SK-N-SH (cell line): Measurements from ENCODE around the gene CASQ1. TPM values are rescaled to one million over a fixed set of nuclear protein-coding genes. Genes with fewer than 3 reads are reported as not detected.

ENCODE experiments used
- CTCF ChIA-PET: fragments of 300-600, 350-600 bp; formaldehyde crosslinking; extraction: SDS; loops from one replicate; lab custom pipeline; 2021; lab: Yijun Ruan, JAX
- POLR2A ChIA-PET: fragments of 350-600 bp; sonication (Branson Sonifier 250); formaldehyde crosslinking; extraction: SDS; loops from one replicate; lab custom pipeline; 2020; ENCODE audit warnings: antibody characterized with exemption, inconsistent platforms; lab: Yijun Ruan, JAX
- DNase-seq: peaks from one replicate; pipeline ENCODE4 v3.0.0; 2012
- H2AFZ ChIP-seq: fragments of 200-600 bp; sonication (generic); 2 replicates; pipeline ENCODE4 v1.8.1; 2016; ENCODE audit warnings: antibody characterized with exemption, mild to moderate bottlenecking, low read depth
- H3F3A ChIP-seq: fragments of 200-600 bp; sonication (generic); replicated peaks from 2 replicates; pipeline ENCODE3; 2016; ENCODE audit warnings: antibody characterized with exemption, mild to moderate bottlenecking; ENCODE audit not compliant: insufficient read depth
- H3K27ac ChIP-seq, 2 experiments: fragments of 200-500 bp in 1 of 2; fragments of 200-600 bp in 1 of 2; sonication (Bioruptor generic) in 1 of 2; sonication (generic), shearing (Covaris generic) in 1 of 2; 2 replicates each; pipeline versions ENCODE4 v1.5.1 to v1.6.1; 2014 to 2016; ENCODE audit warnings: low read depth in 2 of 2, inconsistent platforms in 1 of 2, low read length in 1 of 2, mild to moderate bottlenecking in 1 of 2, mixed read lengths in 1 of 2
- H3K27me3 ChIP-seq: fragments of 200-600 bp; sonication (generic), shearing (Covaris generic); 2 replicates; pipeline ENCODE4 v1.6.1; 2016; ENCODE audit warnings: mixed run types; ENCODE audit not compliant: insufficient read depth
- H3K36me3 ChIP-seq, 2 experiments: fragments of 200-500 bp in 1 of 2; fragments of 200-600 bp in 1 of 2; sonication (Bioruptor generic) in 1 of 2; sonication (generic) in 1 of 2; replicated peaks in 1 of 2; 2 replicates each; pipeline versions ENCODE3 to v1.5.1; 2014 to 2016; ENCODE audit warnings: low read length in 1 of 2, mild to moderate bottlenecking in 1 of 2; ENCODE audit not compliant: insufficient read depth in 2 of 2, control insufficient read depth in 1 of 2
- H3K4me1 ChIP-seq, 2 experiments: fragments of 200-500 bp in 1 of 2; fragments of 200-600 bp in 1 of 2; sonication (Bioruptor generic) in 1 of 2; sonication (generic), shearing (Covaris generic) in 1 of 2; 2 replicates each; pipeline versions ENCODE4 v1.5.1 to v1.6.1; 2014 to 2016; ENCODE audit warnings: low read depth in 1 of 2, low read length in 1 of 2, mixed run types in 1 of 2; ENCODE audit not compliant: insufficient read depth in 2 of 2, control insufficient read depth in 1 of 2
- H3K4me2 ChIP-seq: fragments of 200-600 bp; sonication (generic), shearing (Covaris generic); 2 replicates; pipeline ENCODE4 v1.6.1; 2017; ENCODE audit warnings: mixed run types
- H3K4me3 ChIP-seq, 2 experiments: fragments of 200-500 bp in 1 of 2; fragments of 200-600 bp in 1 of 2; sonication (Bioruptor generic) in 1 of 2; sonication (generic), shearing (Covaris generic) in 1 of 2; 2 replicates each; pipeline versions ENCODE4 v1.5.1 to v1.8.1; 2014 to 2016; ENCODE audit warnings: low read depth in 2 of 2, inconsistent platforms in 1 of 2, low read length in 1 of 2, mild to moderate bottlenecking in 1 of 2, mixed read lengths in 1 of 2, moderate library complexity in 1 of 2
- H3K79me2 ChIP-seq: fragments of 200-600 bp; sonication (generic); 2 replicates; pipeline ENCODE4 v1.8.1; 2017; ENCODE audit warnings: mild to moderate bottlenecking; ENCODE audit not compliant: insufficient read depth
- H3K9ac ChIP-seq: fragments of 200-600 bp; sonication (generic); 2 replicates; pipeline ENCODE4 v1.6.1; 2017; ENCODE audit warnings: mixed run types
- H3K9me2 ChIP-seq: fragments of 200-600 bp; sonication (generic); 2 replicates; pipeline ENCODE4 v1.6.1; 2017; ENCODE audit warnings: mixed run types
- H3K9me3 ChIP-seq: fragments of 200-600 bp; sonication (generic); 2 replicates; pipeline ENCODE4 v1.6.1; 2017; ENCODE audit warnings: mixed run types, mild to moderate bottlenecking, moderate library complexity
- H4K20me1 ChIP-seq: fragments of 200-600 bp; sonication (generic); 2 replicates; pipeline ENCODE4 v1.6.1; 2017; ENCODE audit warnings: mild to moderate bottlenecking, mixed run types; ENCODE audit not compliant: insufficient read depth
- CHD2 ChIP-seq: fragments of 150-350 bp; IDR thresholded peaks from 2 replicates; pipeline ENCODE4 v1.6.1; 2018; ENCODE audit warnings: low read length; ENCODE audit not compliant: partially characterized antibody
- ELF1 ChIP-seq: IDR thresholded peaks from 2 replicates; pipeline ENCODE4 v1.4.0; 2012
- FOXM1 ChIP-seq: IDR thresholded peaks from 2 replicates; pipeline ENCODE4 v1.4.0; 2012; ENCODE audit warnings: low read depth, mild to moderate bottlenecking
- GABPA ChIP-seq: IDR thresholded peaks from 2 replicates; pipeline ENCODE4 v1.4.0; 2012; ENCODE audit warnings: low read depth, mild to moderate bottlenecking
- JUND ChIP-seq: IDR thresholded peaks from 2 replicates; pipeline ENCODE4 v1.4.0; 2012
- NFIC ChIP-seq: IDR thresholded peaks from 2 replicates; pipeline ENCODE4 v1.4.0; 2012; ENCODE audit warnings: borderline replicate concordance
- NRF1 ChIP-seq: IDR thresholded peaks from 2 replicates; pipeline ENCODE4 v1.6.1; 2012; ENCODE audit warnings: low read depth, mild to moderate bottlenecking, low read length
- RCOR1 ChIP-seq: fragments of 150-350 bp; IDR thresholded peaks from 2 replicates; pipeline ENCODE4 v1.6.1; 2017; ENCODE audit warnings: antibody characterized with exemption, low read length
- RFX5 ChIP-seq: IDR thresholded peaks from 2 replicates; pipeline ENCODE4 v1.6.1; 2012; ENCODE audit warnings: mild to moderate bottlenecking, improper control_type of control experiment, low read length
- RXRA ChIP-seq: IDR thresholded peaks from 2 replicates; pipeline ENCODE4 v1.4.0; 2012; ENCODE audit warnings: low read depth, mild to moderate bottlenecking, borderline replicate concordance
- SMC3 ChIP-seq: IDR thresholded peaks from 2 replicates; pipeline ENCODE4 v1.6.1; 2012; ENCODE audit warnings: low read depth, low read length, improper control_type of control experiment
- TAF1 ChIP-seq: IDR thresholded peaks from 2 replicates; pipeline ENCODE4 v1.6.1; 2012; ENCODE audit warnings: low read depth, mild to moderate bottlenecking, low read length, moderate library complexity, borderline replicate concordance
- TCF12 ChIP-seq: IDR thresholded peaks from 2 replicates; pipeline ENCODE4 v1.4.0; 2012
- TEAD4 ChIP-seq: IDR thresholded peaks from 2 replicates; pipeline ENCODE4 v1.4.0; 2012; ENCODE audit warnings: mild to moderate bottlenecking, borderline replicate concordance; ENCODE audit not compliant: insufficient read depth
- YY1 ChIP-seq: IDR thresholded peaks from 2 replicates; pipeline ENCODE4 v1.4.0; 2012; ENCODE audit warnings: low read depth, mild to moderate bottlenecking
- WGBS: methylation state at CpG from one replicate; pipeline ENCODE4 v1.1.6; 2017; ENCODE audit warnings: low lambda C conversion rate; 5-methylcytosine and 5-hydroxymethylcytosine counted together
- polyA plus RNA-seq, 3 experiments: library from polyadenylated mRNA; depleted of rRNA; stranded (reverse); fragments of >200 nt; gene quantifications; 2 replicates each; pipeline ENCODE4 v1.2.3, GENCODE V29; 2012
- TF ChIP-seq, protein P1 (sequence below): IDR thresholded peaks from 2 replicates; pipeline ENCODE4 v1.6.1; 2012; ENCODE audit warnings: mild to moderate bottlenecking, low read depth, low read length, moderate library complexity
- TF ChIP-seq, protein P2 (sequence below): fragments of 200-600 bp; sonication (generic); IDR thresholded peaks from 2 replicates; pipeline ENCODE4 v1.6.1; 2017; ENCODE audit warnings: antibody characterized with exemption, mild to moderate bottlenecking, moderate library complexity
- TF ChIP-seq, protein P3 (sequence below): fragments of 150-350 bp; IDR thresholded peaks from 2 replicates; pipeline ENCODE4 v1.6.1; 2016; ENCODE audit warnings: mild to moderate bottlenecking, low read depth, low read length
- TF ChIP-seq, protein P4 (sequence below): IDR thresholded peaks from 2 replicates; pipeline ENCODE4; 2012
- TF ChIP-seq, protein P5 (sequence below): fragments of 150-350 bp; IDR thresholded peaks from 2 replicates; pipeline ENCODE4 v1.6.1; 2017; ENCODE audit warnings: antibody characterized with exemption, low read length, low read depth, borderline replicate concordance

Gene CASQ1
- polyA plus RNA-seq, 1 of the 3 experiments (the other 2 are of a cell fraction), result 0.08 TPM

DNA sequence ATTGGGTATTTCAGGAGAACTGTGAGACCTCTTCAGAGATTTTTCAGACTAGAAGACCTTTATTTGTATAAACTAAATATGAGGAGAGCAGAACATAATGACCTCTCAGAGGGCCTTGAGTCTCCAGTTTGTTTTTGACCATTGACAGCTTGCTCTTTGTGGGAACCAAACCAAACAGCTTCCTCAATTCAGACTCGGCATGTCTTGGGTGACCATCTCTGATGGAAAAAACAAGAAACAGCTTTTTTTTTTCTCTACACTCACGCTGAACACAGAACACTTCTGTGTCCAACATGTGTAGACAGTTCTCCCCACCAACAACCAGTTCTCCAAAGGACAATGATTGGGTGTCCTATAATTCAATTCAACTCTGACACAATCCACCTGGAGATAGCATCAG lies 27.4 kb upstream of the CASQ1 start (continued):
- TF ChIP-seq, protein P1, sequence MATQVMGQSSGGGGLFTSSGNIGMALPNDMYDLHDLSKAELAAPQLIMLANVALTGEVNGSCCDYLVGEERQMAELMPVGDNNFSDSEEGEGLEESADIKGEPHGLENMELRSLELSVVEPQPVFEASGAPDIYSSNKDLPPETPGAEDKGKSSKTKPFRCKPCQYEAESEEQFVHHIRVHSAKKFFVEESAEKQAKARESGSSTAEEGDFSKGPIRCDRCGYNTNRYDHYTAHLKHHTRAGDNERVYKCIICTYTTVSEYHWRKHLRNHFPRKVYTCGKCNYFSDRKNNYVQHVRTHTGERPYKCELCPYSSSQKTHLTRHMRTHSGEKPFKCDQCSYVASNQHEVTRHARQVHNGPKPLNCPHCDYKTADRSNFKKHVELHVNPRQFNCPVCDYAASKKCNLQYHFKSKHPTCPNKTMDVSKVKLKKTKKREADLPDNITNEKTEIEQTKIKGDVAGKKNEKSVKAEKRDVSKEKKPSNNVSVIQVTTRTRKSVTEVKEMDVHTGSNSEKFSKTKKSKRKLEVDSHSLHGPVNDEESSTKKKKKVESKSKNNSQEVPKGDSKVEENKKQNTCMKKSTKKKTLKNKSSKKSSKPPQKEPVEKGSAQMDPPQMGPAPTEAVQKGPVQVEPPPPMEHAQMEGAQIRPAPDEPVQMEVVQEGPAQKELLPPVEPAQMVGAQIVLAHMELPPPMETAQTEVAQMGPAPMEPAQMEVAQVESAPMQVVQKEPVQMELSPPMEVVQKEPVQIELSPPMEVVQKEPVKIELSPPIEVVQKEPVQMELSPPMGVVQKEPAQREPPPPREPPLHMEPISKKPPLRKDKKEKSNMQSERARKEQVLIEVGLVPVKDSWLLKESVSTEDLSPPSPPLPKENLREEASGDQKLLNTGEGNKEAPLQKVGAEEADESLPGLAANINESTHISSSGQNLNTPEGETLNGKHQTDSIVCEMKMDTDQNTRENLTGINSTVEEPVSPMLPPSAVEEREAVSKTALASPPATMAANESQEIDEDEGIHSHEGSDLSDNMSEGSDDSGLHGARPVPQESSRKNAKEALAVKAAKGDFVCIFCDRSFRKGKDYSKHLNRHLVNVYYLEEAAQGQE, result no peak
- TF ChIP-seq FOXM1 (no peak), RXRA (no peak), NRF1 (no peak), YY1 (no peak), ELF1 (no peak)

DNA sequence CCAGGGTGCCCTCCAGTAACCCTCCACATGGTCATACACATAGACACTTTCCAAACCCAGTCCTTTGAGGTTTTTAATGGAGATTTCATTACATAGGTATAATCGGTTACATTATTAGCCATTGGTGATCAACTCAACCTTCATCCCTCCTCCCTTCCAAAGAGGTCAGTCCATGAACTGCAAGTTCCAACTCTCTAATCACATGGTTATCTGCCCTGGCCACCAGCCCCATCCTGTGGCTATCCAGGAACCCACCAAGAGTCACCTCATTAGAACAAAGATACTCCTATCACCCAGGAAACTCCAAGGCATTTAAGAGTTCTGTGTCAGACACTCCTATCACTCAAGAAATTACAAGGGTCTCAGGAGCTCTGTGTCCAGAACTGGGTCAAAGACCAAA lies 26.8 kb upstream of the CASQ1 start:
- ChIA-PET CTCF (interaction anchor here (1.3 to 1.5 kb wide), 3 partner anchors 11 to 55 kb away, joined by 3 to 5 read pairs (median 4); no protein-coding TSS in a partner anchor), POLR2A (no interaction called here)
- no peaks in the 10 kb centered on the region for H3K79me2 ChIP-seq
- no peaks in the 10 kb centered on the region for H3F3A ChIP-seq
- H3K4me2 ChIP-seq, result no peak overlapping the region
- no peaks in the 10 kb centered on the region for H3K9me2 ChIP-seq
- no peaks in the 10 kb centered on the region for H3K36me3 ChIP-seq
- H3K27ac ChIP-seq, result no peak overlapping the region
- no peak overlapping the region for H3K9ac ChIP-seq
- DNase-seq, result no peak
- peaks cover 10% of the 10 kb centered on the region; the same call in 1 of the 2 replicates for H3K27me3 ChIP-seq
- 90% methylated on average over 1 of the region's 1 CpG for WGBS
- no peak for TF ChIP-seq TEAD4
- TF ChIP-seq, protein P2, sequence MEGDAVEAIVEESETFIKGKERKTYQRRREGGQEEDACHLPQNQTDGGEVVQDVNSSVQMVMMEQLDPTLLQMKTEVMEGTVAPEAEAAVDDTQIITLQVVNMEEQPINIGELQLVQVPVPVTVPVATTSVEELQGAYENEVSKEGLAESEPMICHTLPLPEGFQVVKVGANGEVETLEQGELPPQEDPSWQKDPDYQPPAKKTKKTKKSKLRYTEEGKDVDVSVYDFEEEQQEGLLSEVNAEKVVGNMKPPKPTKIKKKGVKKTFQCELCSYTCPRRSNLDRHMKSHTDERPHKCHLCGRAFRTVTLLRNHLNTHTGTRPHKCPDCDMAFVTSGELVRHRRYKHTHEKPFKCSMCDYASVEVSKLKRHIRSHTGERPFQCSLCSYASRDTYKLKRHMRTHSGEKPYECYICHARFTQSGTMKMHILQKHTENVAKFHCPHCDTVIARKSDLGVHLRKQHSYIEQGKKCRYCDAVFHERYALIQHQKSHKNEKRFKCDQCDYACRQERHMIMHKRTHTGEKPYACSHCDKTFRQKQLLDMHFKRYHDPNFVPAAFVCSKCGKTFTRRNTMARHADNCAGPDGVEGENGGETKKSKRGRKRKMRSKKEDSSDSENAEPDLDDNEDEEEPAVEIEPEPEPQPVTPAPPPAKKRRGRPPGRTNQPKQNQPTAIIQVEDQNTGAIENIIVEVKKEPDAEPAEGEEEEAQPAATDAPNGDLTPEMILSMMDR, result peak; percentile 24; the same call in 1 of the 2 replicates
- H3K4me3 ChIP-seq, result no peak overlapping the region
- no peak overlapping the region for H2AFZ ChIP-seq
- H3K9me3 ChIP-seq, result no peaks in the 10 kb centered on the region
- no peaks in the 10 kb centered on the region for H4K20me1 ChIP-seq
- H3K4me1 ChIP-seq, result no peaks in the 10 kb centered on the region

DNA sequence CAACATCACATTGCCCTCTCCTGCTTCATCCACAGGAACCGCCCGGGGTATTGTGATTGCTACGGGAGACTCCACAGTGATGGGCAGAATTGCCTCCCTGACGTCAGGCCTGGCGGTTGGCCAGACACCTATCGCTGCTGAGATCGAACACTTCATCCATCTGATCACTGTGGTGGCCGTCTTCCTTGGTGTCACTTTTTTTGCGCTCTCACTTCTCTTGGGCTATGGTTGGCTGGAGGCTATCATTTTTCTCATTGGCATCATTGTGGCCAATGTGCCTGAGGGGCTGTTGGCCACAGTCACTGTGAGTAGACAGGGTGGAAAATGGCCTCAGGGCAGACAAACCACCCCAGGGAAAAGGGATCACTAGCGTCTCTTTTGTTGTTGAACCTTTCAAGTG lies 26.3 kb upstream of the CASQ1 start:
- no peaks in the 10 kb centered on the region for H3K9me3 ChIP-seq
- CTCF ChIA-PET, result interaction anchor here (1.3 to 1.5 kb wide), 2 partner anchors 29 to 55 kb away, joined by 3 to 4 read pairs; no protein-coding TSS in a partner anchor
- H3K9me2 ChIP-seq, result no peaks in the 10 kb centered on the region
- no peaks in the 10 kb centered on the region for H3K79me2 ChIP-seq
- H3K9ac ChIP-seq, result no peak overlapping the region
- no peak overlapping the region for H3K4me3 ChIP-seq
- H3K27ac ChIP-seq, result no peak overlapping the region
- no peak overlapping the region for H3K4me2 ChIP-seq
- H3K4me1 ChIP-seq, result no peaks in the 10 kb centered on the region
- H3F3A ChIP-seq, result no peaks in the 10 kb centered on the region
- no peaks in the 10 kb centered on the region for H3K36me3 ChIP-seq
- WGBS, result 36% methylated on average over 10 of the region's 10 CpGs
- no peak overlapping the region for H2AFZ ChIP-seq
- H4K20me1 ChIP-seq, result no peaks in the 10 kb centered on the region
- no peak for DNase-seq
- POLR2A ChIA-PET, result no interaction called here
- H3K27me3 ChIP-seq, result peaks cover 10% of the 10 kb centered on the region; the same call in 1 of the 2 replicates
- no peak for TF ChIP-seq NFIC
- no peak for TF ChIP-seq TCF12
- TF ChIP-seq GABPA, result no peak
- TF ChIP-seq, protein P3, sequence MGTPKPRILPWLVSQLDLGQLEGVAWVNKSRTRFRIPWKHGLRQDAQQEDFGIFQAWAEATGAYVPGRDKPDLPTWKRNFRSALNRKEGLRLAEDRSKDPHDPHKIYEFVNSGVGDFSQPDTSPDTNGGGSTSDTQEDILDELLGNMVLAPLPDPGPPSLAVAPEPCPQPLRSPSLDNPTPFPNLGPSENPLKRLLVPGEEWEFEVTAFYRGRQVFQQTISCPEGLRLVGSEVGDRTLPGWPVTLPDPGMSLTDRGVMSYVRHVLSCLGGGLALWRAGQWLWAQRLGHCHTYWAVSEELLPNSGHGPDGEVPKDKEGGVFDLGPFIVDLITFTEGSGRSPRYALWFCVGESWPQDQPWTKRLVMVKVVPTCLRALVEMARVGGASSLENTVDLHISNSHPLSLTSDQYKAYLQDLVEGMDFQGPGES, result no peak
- no peak for TF ChIP-seq RXRA
- TF ChIP-seq TAF1, result no peak
- no peak for TF ChIP-seq RCOR1
- TF ChIP-seq RFX5, result no peak
- TF ChIP-seq CHD2, result no peak
- TF ChIP-seq, protein P4, sequence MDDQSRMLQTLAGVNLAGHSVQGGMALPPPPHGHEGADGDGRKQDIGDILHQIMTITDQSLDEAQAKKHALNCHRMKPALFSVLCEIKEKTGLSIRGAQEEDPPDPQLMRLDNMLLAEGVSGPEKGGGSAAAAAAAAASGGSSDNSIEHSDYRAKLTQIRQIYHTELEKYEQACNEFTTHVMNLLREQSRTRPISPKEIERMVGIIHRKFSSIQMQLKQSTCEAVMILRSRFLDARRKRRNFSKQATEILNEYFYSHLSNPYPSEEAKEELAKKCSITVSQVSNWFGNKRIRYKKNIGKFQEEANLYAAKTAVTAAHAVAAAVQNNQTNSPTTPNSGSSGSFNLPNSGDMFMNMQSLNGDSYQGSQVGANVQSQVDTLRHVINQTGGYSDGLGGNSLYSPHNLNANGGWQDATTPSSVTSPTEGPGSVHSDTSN, result no peak
- TF ChIP-seq, protein P5, sequence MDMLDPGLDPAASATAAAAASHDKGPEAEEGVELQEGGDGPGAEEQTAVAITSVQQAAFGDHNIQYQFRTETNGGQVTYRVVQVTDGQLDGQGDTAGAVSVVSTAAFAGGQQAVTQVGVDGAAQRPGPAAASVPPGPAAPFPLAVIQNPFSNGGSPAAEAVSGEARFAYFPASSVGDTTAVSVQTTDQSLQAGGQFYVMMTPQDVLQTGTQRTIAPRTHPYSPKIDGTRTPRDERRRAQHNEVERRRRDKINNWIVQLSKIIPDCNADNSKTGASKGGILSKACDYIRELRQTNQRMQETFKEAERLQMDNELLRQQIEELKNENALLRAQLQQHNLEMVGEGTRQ, result no peak
- no peak for TF ChIP-seq JUND
- TF ChIP-seq SMC3, result no peak
